GM19452 (cell line): ENCODE measurements around the gene HSPA12B.

Experiments used
- ATAC-seq: cut with Tn5 transposase; IDR thresholded peaks from one replicate; pipeline ENCODE4 v1.9.1; 2021; ENCODE audit not compliant: unreplicated experiment

The HSPA12B gene

GRCh38 chr20:3765171-3765882 is 32.8 kb downstream of the HSPA12B start:
- ATAC-seq, result no peak

GRCh38 chr20:3766422-3767109 is 34.1 kb downstream of the HSPA12B start:
- no peak for ATAC-seq

GRCh38 chr20:3767110-3767426 is 34.6 kb downstream of the HSPA12B start:
- ATAC-seq, result no peak

GRCh38 chr20:3767427-3768341 is 35.2 kb downstream of the HSPA12B start, which contains the start of gene ADISSP:
Gene ADISSP (minus strand): TSS chr20:3767753. CDS start chr20:3760100, 7,653 bp downstream.
- ATAC-seq, result peak; percentile 95

- ATAC-seq, result peak; percentile 31
These were observed 36.1 kb downstream of the HSPA12B start for GRCh38 chr20:3768342-3769130.

- no peak for ATAC-seq
These were observed 39.1 kb downstream of the HSPA12B start for GRCh38 chr20:3771552-3772058.

- ATAC-seq, result no peak
These were observed 43.1 kb downstream of the HSPA12B start for GRCh38 chr20:3775457-3776108.

- no peak for ATAC-seq
These were observed 44.9 kb downstream of the HSPA12B start for GRCh38 chr20:3777381-3777715.

GRCh38 chr20:3777716-3778629 is 45.5 kb downstream of the HSPA12B start:
- no peak for ATAC-seq

- ATAC-seq, result no peak
These were observed 46.5 kb downstream of the HSPA12B start for GRCh38 chr20:3778976-3779375.

- peak; percentile 52 for ATAC-seq
These were observed 48.8 kb downstream of the HSPA12B start, which contains the start of gene SPEF1 for GRCh38 chr20:3781153-3781910. Gene SPEF1 (minus strand): TSS chr20:3781448. CDS start chr20:3781287, 161 bp downstream.

- ATAC-seq, result no peak
These were observed 50.1 kb downstream of the HSPA12B start for GRCh38 chr20:3782597-3782996.

GRCh38 chr20:3783068-3783489 is 50.6 kb downstream of the HSPA12B start:
- no peak for ATAC-seq

GRCh38 chr20:3783511-3784195 is 51.2 kb downstream of the HSPA12B start:
- no peak for ATAC-seq

GRCh38 chr20:3784216-3784853 is 51.9 kb downstream of the HSPA12B start:
- no peak for ATAC-seq

GRCh38 chr20:3784863-3785239 is 52.4 kb downstream of the HSPA12B start:
- ATAC-seq, result no peak
